HepG2 (cell line): ENCODE results near the gene CES3. TPM values are rescaled to one million over a fixed set of nuclear protein-coding genes. Genes with fewer than 3 reads are reported as not detected.

Experiments used
- ATAC-seq: fragments of 200-7000 bp; cut with Tn5 transposase; 3 replicates; pipeline ENCODE4 v1.9.1; 2020; ENCODE audit warnings: mild to moderate bottlenecking, moderate library complexity
- BruUV-seq: library from RNA; stranded (reverse); fragments of 400-500 nt; replicated peaks from 2 replicates; lab custom pipeline; 2021; lab: Mats Ljungman, UMichigan
- CTCF ChIA-PET: fragments of 300-600 bp; formaldehyde crosslinking; extraction: SDS; loops from one replicate; lab custom pipeline; 2021; ENCODE audit warnings: low total read pairs, inconsistent platforms, low intra/inter-chr PET ratio; lab: Yijun Ruan, JAX
- POLR2A ChIA-PET: fragments of 350-600 bp; sonication (Branson Sonifier 250); formaldehyde crosslinking; loops from one replicate; lab custom pipeline; 2020; ENCODE audit warnings: antibody characterized with exemption, inconsistent platforms; lab: Yijun Ruan, JAX
- DNase-seq: peaks from one replicate; pipeline ENCODE4 v3.0.0-alpha.2; 2015; ENCODE audit warnings: low spot score
- FAIRE-seq: peaks from 3 replicates; lab custom pipeline; 2011; peaks lifted over from hg19 to GRCh38; lab: Jason Lieb, UNC
- H2AFZ ChIP-seq: one replicate; pipeline ENCODE4 v1.6.1; 2011; ENCODE audit warnings: low read length, inconsistent platforms
- H3K27ac ChIP-seq: fragments of 300-600 bp; 3 replicates; pipeline ENCODE4 v1.8.0; 2011; ENCODE audit warnings: mixed run types, mild to moderate bottlenecking, mixed read lengths, low read length, inconsistent platforms; ENCODE audit not compliant: insufficient read depth; ENCODE audit errors: extremely low read length
- H3K27me3 ChIP-seq, 2 experiments: fragments of 200-600 bp in 1 of 2; 2 replicates in 1 of 2; 3 replicates in 1 of 2; pipeline versions ENCODE4 v1.6.0 to v1.8.0; 2011; ENCODE audit warnings: low read length in 2 of 2, mild to moderate bottlenecking in 2 of 2, moderate library complexity in 2 of 2, inconsistent platforms in 1 of 2; ENCODE audit not compliant: insufficient read depth in 2 of 2, control insufficient read depth in 1 of 2
- H3K36me3 ChIP-seq, 2 experiments: fragments of 200-600 bp in 1 of 2; replicated peaks in 1 of 2; 2 replicates in 1 of 2; 3 replicates in 1 of 2; pipeline versions ENCODE4 v1.5.1 to v1.8.0; 2011; ENCODE audit warnings: low read length in 2 of 2, inconsistent platforms in 1 of 2; ENCODE audit not compliant: insufficient read depth in 2 of 2, control insufficient read depth in 1 of 2
- H3K4me1 ChIP-seq: 2 replicates; pipeline ENCODE4 v1.5.1; 2012; ENCODE audit warnings: low read length, inconsistent platforms; ENCODE audit not compliant: insufficient read depth
- H3K4me2 ChIP-seq: 2 replicates; pipeline ENCODE4 v1.6.0; 2011; ENCODE audit warnings: low read depth, low read length, inconsistent platforms
- H3K4me3 ChIP-seq, 3 experiments: fragments of 200-600 bp in 1 of 3; sonication (generic), shearing (Covaris generic) in 1 of 3; replicated peaks in 1 of 3; 2 replicates each; pipeline ENCODE4 v1.5.1; 2011 to 2016; ENCODE audit warnings: low read length in 3 of 3, inconsistent platforms in 2 of 3, low read depth in 2 of 3, mild to moderate bottlenecking in 2 of 3, control low read depth in 1 of 3, mixed read lengths in 1 of 3; ENCODE audit not compliant: insufficient read depth in 1 of 3
- H3K79me2 ChIP-seq: one replicate; pipeline ENCODE4 v1.6.1; 2011; ENCODE audit warnings: low read length, inconsistent platforms; ENCODE audit not compliant: insufficient read depth
- H3K9ac ChIP-seq: 2 replicates; pipeline ENCODE4 v1.6.0; 2011; ENCODE audit warnings: mild to moderate bottlenecking, low read depth, low read length, inconsistent platforms; ENCODE audit not compliant: insufficient read depth
- H3K9me3 ChIP-seq: 2 replicates; pipeline ENCODE4 v1.5.1; 2012; ENCODE audit warnings: mild to moderate bottlenecking, low read length
- H4K20me1 ChIP-seq: 2 replicates; pipeline ENCODE4 v1.6.0; 2011; ENCODE audit warnings: inconsistent platforms, mild to moderate bottlenecking, low read length, moderate library complexity; ENCODE audit not compliant: insufficient read depth
- ELF3 ChIP-seq: IDR thresholded peaks from 2 replicates; pipeline ENCODE4 v1.6.1; 2016; ENCODE audit warnings: missing genetic modification reagents, missing compliant biosample characterization
- FOXK1 ChIP-seq: sonication (generic); formaldehyde crosslinking; IDR thresholded peaks from 2 replicates; pipeline ENCODE4 v1.4.0; 2020; ENCODE audit warnings: low read depth, missing genetic modification reagents, borderline replicate concordance
- SALL1 ChIP-seq: sonication (generic); formaldehyde crosslinking; IDR thresholded peaks from 2 replicates; pipeline ENCODE4 v1.8.0; 2022; ENCODE audit warnings: mild to moderate bottlenecking, missing genetic modification reagents
- TEAD3 ChIP-seq: optimal IDR thresholded peaks from 2 replicates; pipeline ENCODE3; 2016; ENCODE audit warnings: borderline replicate concordance
- ZMYM3 ChIP-seq: sonication (generic); formaldehyde crosslinking; IDR thresholded peaks from 2 replicates; pipeline ENCODE4 v1.5.1; 2020; ENCODE audit warnings: mild to moderate bottlenecking, missing genetic modification reagents
- ZNF276 ChIP-seq: sonication (generic); formaldehyde crosslinking; IDR thresholded peaks from 2 replicates; pipeline ENCODE4 v1.4.0; 2020; ENCODE audit warnings: mild to moderate bottlenecking, low read depth, missing genetic modification reagents
- ZNF431 ChIP-seq: sonication (generic); formaldehyde crosslinking; IDR thresholded peaks from 2 replicates; pipeline ENCODE4 v1.9.0; 2022; ENCODE audit warnings: missing genetic modification reagents, low read depth, mild to moderate bottlenecking, borderline replicate concordance
- ZNF687 ChIP-seq: sonication (generic); formaldehyde crosslinking; IDR thresholded peaks from 2 replicates; pipeline ENCODE4 v1.5.1; 2020; ENCODE audit warnings: mild to moderate bottlenecking, missing genetic modification reagents, moderate library complexity
- ZNF768 ChIP-seq: sonication (generic); formaldehyde crosslinking; IDR thresholded peaks from 2 replicates; pipeline ENCODE4 v1.4.0; 2020; ENCODE audit warnings: missing genetic modification reagents
- ZSCAN25 ChIP-seq: sonication (generic); formaldehyde crosslinking; IDR thresholded peaks from 2 replicates; pipeline ENCODE4 v1.8.0; 2022; ENCODE audit warnings: mild to moderate bottlenecking, missing genetic modification reagents
- WGBS: methylation state at CpG from one replicate; pipeline ENCODE4 v1.1.6; 2017; ENCODE audit warnings: low lambda C conversion rate; 5-methylcytosine and 5-hydroxymethylcytosine counted together
- in situ Hi-C: cut with HindIII; loops from 2 replicates; pipeline ENCODE4 v1.10.0; 2017; ENCODE audit warnings: low pct_unique_long_range_greater_than_20kb; ENCODE audit not compliant: extremely low pct_ligation_motif_present
- intact Hi-C: fragments of 100-400 bp; cut with micrococcal nuclease; formaldehyde crosslinking; loops from one replicate; pipeline ENCODE4 v1.10.0; 2022; ENCODE audit not compliant: unreplicated experiment
- polyA plus RNA-seq, 8 experiments: library from polyadenylated mRNA; depleted of rRNA in 3 of 8; stranded (reverse) in 7 of 8; unstranded in 1 of 8; fragments of >200 nt; fragmentation: Illumina TruSeq in 4 of 8; extraction: Trizol in 4 of 8; gene quantifications; 2 replicates each; pipeline versions ENCODE4 v1.2.1 to v1.2.3, GENCODE V29; 2011 to 2016; ENCODE audit warnings: low read depth in 4 of 8, missing spikeins in 1 of 8, mixed read lengths in 1 of 8; ENCODE audit not compliant: insufficient read depth in 1 of 8
- total RNA-seq, 5 experiments: library from RNA; depleted of rRNA; stranded (reverse); fragments of >200 nt; fragmentation: Illumina TruSeq; extraction: Trizol; gene quantifications; 2 replicates each; pipeline ENCODE4 v1.2.3, GENCODE V29; 2016; ENCODE audit warnings: low read depth in 1 of 5

CES3 gene
- total and polyA plus RNA-seq, 2 of the 13 experiments (the other 11 are each of a cell fraction or from before 2014, with no cell fraction given) = 6.6 to 17.4 TPM

GRCh38 chr16:66977341-66978113, 16.5 kb downstream of the CES3 start (continued):
- TF ChIP-seq ELF3 = peak; percentile 54; the same call in 1 of the 2 replicates
- TF ChIP-seq, all 625 proteins: peak for 226

- no TSS peak for BruUV-seq
- no peak overlapping the region for H3K9ac ChIP-seq
- TF ChIP-seq SALL1 (CRISPR knock-in tag) = peak; percentile 23; the same call in 1 of the 2 replicates
- TF ChIP-seq FOXK1 = no peak
- no peak for TF ChIP-seq ZNF431 (CRISPR knock-in tag)
- no peak for TF ChIP-seq TEAD3 (CRISPR knock-in tag)
- 0 out of 2 replicates have a peak, but pooled peaks have one; percentile 20 for TF ChIP-seq ZNF276 (CRISPR knock-in tag)
- peak; percentile 63 for TF ChIP-seq ZSCAN25 (CRISPR knock-in tag)
- TF ChIP-seq ZMYM3 (CRISPR knock-in tag) = peak; percentile 48
- peak; percentile 95 for TF ChIP-seq ZNF768 (CRISPR knock-in tag)
- peak; percentile 28; the same call in 1 of the 2 replicates for TF ChIP-seq ZNF687 (CRISPR knock-in tag)
- H3K4me3 ChIP-seq = peak overlapping the region in 1 of 3 experiments; percentile 7; a peak in 1 of 6 replicates
- H2AFZ ChIP-seq = no peak overlapping the region
- H3K27ac ChIP-seq = no peak overlapping the region
- ChIA-PET POLR2A (interaction anchor here (0.6 kb wide), 1 partner anchor 182 kb away, joined by 3 read pairs; no protein-coding TSS in a partner anchor), CTCF (interaction anchor here (3.5 kb wide), 1 partner anchor 206 kb away, joined by 28 read pairs; the partner anchor contains the start of gene MATCAP1)
- peak overlapping the region; percentile 41 for H3K4me2 ChIP-seq
- no peaks in the 10 kb centered on the region for H3K79me2 ChIP-seq
- H3K9me3 ChIP-seq = no peaks in the 10 kb centered on the region
- H3K27me3 ChIP-seq = peaks cover 2 to 7% of the 10 kb centered on the region in 2 experiments; a peak in 3 of 5 replicates
- in situ Hi-C loops = loop anchor here (5.0 kb wide), 3 partner anchors 33 to 208 kb away; partner anchors contain the start of genes FBXL8 and TRADD
- 8% methylated on average over 16 of the region's 16 CpGs for WGBS
- intact Hi-C loops = no loop called here
- ATAC-seq = no peak
- no peaks in the 10 kb centered on the region for H4K20me1 ChIP-seq
- H3K36me3 ChIP-seq = no peaks in the 10 kb centered on the region
- FAIRE-seq = no peak
- no peak for DNase-seq
- peaks cover 58% of the 10 kb centered on the region for H3K4me1 ChIP-seq
Measured at GRCh38 chr16:66979011-66979717, 18.1 kb downstream of the CES3 start.
